Measurements from ENCODE around the gene PLXNC1.

- TF ChIP-seq CTCF (IDR thresholded peaks at IDR 0.05; ENCODE audit: insufficient read depth, low read length): no peak
- no peak for TF ChIP-seq GABPA (IDR thresholded peaks at IDR 0.05; ENCODE audit: low read depth)
- TF ChIP-seq SPI1 (IDR thresholded peaks at IDR 0.05; ENCODE audit: borderline replicate concordance, low read depth): no peak
- no peak for TF ChIP-seq REST (IDR thresholded peaks at IDR 0.05; ENCODE audit: insufficient replicate concordance, low read depth)
These were observed 48.2 kb upstream of the PLXNC1 start for GRCh38 chr12:94100211-94100627.

Measured in HL-60 (cell line).